HG03095 (cell line): ENCODE measurements around the gene DPP10.

Source experiments
- ATAC-seq: cut with Tn5 transposase; IDR thresholded peaks from one replicate; pipeline ENCODE4 v1.9.1; 2021; ENCODE audit warnings: moderate library complexity; ENCODE audit not compliant: unreplicated experiment

DPP10 gene

DNA sequence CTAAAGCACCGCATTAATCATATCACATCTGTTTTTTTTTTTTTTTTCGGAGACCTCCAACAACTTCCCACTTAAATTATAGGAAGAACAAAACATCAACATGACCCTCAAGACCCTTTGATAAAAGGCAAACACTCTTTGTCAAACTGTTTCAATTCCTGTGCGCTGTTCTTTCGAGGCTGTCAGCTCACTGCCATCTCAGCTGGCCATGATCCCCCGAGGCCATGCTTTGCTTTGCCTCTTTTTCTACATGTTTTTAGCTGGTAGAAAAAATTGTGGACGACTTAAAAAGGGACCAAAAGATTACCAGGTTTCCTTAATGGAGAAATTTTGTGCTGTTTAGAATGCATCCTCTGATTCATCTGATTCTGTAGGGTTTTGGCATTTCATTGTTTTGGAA, 138.2 kb downstream of the DPP10 start:
- ATAC-seq: no peak

DNA sequence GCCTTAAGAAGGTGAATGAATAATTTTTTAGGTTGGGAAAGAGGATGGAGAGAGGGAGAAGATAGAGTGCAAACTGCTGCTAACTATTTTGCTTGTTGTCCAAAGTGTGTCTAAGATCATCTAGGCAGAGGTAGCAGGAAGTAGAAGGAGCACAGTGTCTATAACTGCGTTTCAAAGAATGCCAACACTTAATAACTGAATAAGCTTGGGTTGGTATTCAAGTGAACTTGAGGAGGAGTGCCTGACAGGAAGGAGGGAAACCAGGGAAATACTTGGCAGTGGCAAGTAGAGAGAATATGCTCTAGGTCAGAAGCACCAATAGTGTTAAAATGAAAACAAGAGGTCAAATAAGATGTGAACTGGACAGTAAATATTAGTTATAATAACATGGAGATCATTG, 155.9 kb downstream of the DPP10 start:
- ATAC-seq: no peak

- no peak for ATAC-seq
Measured at GRCh38 chr2:114609203-114609602, 166.8 kb downstream of the DPP10 start.

- no peak for ATAC-seq
Measured at GRCh38 chr2:114609801-114610200, 167.4 kb downstream of the DPP10 start.

- no peak for ATAC-seq
Measured at GRCh38 chr2:114610677-114611076, 168.2 kb downstream of the DPP10 start.

DNA sequence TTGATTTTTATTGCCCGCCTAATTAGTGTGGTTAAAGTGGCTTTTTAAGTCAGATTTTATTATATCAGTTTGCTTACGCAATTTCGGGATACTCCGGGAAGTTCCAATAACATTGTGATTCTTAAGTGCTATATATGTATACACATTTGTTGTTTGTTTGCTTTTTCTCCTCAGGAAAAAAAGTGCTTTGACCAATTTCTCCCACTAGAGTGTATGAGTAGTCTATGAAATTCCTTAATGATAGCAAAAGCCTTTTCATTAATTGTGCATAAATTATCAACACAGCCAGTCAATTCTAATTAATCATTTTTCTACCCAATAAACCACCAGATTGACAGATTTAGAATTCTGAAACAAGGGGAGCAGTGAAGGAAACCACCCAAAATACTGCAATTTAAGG, 172.2 kb downstream of the DPP10 start:
- ATAC-seq: no peak

DNA sequence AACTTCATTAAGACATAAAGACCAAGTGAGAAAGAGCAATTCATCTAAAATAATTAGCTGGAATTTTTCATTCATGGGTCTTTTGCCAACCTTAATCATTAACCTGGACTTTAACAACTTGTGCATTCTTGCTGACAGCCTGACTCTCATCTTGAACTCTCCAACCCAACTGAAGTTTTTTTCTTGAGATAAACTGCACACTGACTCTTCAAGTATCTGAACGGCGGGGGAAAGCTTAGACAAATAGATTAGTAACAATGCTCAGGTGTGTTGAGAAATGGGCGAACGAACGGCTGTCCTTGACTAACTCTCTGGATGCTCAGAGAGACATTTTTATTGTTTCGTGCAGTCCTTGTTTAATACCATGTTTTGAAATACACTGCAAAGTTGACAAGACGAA, 186.0 kb downstream of the DPP10 start:
- ATAC-seq: no peak

DNA sequence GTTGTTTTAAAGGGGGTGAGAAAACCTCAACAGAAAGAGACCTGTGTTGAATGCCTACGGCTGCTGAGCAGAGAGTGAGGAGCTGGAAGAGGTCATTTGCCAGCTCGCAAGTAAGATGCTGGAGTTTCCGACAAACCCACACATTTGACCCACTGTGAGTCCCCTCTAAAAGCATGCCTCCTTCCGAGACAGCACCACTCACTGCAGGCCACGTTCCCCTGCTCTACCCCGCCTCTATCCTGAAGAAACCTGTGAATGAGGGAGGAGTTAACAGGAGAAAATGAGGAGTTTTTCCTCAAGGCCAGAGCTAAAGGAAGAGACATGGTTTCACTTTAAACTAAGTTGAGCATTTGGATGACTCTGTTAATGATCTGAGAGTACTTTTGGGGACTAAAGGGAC, 188.7 kb downstream of the DPP10 start:
- no peak for ATAC-seq

GRCh38 chr2:114642166-114642770, 199.8 kb downstream of the DPP10 start:
- no peak for ATAC-seq

- no peak for ATAC-seq
Measured at GRCh38 chr2:114642988-114643553, 200.6 kb downstream of the DPP10 start.

DNA sequence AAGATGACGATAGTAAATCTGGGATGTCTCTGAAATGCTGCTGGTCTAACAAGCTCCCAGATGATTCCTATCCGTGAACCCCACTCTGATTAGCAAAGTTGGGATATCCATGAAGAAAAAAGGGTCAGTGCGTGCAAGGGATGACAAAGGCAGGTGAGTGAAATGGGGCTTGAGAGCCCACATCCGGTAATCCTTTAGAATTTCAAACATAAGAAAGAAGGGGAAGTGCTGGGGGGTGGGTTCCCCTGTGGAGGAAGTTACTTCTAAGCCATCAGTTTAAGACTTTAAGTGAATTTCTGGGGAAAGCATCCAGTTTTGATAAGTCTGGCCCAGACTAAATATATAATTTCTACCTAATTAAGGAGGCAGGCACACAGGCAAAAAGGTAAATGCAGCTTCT, 209.5 kb downstream of the DPP10 start:
- no peak for ATAC-seq

DNA sequence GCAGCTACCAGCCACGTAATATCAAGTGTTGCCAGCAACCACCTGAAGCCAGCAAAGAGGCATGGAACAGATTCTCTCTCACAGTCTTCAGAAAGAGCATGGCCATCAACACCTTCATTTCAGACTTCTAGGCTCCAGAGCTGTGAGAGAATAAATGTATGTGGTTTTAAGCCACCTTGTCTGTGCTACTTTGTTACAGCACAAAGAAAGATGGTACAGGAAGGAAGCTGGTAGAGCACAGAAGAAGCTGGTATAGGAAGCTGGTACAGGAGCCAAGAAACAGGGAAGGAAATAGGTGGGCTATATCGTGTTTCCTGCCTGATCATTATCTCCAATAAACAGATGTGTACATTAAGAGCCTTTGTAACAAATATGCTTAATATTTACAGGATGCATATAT, 217.4 kb downstream of the DPP10 start:
- no peak for ATAC-seq

DNA sequence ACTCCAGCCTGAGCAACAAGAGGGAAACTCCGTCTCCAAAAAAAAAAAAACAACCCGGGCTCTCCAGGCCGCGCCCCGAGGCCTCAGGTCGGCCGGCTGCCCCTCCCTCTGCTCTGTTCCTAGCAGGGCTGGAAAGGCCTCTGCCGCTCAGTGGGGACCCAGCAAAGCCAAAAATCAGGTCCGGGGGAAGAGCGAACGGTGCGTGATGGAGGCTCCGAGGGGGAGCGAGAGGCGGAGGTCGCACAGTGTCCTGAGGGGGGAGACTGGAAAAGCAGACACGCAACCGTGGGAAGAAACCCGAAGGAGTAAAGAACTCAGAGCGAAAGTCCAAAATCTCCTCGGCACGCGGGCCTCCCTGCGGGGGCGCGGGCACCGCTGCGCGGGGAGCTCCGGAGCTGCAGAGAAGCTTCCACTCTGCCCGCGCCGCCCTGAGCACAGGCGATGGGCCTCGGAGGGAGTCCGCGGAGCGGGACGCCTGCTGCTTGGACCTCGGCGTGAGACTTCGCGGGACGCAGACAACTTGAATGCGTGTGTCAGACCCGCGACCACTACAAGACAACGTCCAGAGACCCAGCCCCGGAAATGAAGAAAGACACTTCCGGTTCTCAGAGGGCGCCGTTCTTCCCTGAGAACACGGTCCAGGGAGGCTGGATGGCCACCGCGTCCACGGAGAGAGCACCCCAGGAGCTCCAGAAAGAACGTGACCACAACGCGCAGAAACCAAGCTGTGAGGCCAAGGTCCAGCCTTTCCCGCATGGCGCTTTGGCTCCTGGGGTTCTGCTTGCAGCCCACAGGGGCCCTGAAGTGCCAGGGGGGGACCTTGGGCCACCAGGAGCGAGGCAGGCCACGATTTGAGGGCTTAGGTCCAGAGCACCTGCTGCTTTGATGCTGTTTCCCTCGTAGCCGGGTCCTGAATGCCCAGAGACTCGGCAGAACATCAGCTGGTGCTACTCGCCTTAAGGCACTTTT, 219.8 kb downstream of the DPP10 start:
- ATAC-seq: no peak

GRCh38 chr2:114668415-114668814, 226.0 kb downstream of the DPP10 start:
- no peak for ATAC-seq

GRCh38 chr2:114683251-114683650, 240.8 kb downstream of the DPP10 start:
- no peak for ATAC-seq

- no peak for ATAC-seq
Measured at GRCh38 chr2:114684403-114684802, 242.0 kb downstream of the DPP10 start.

DNA sequence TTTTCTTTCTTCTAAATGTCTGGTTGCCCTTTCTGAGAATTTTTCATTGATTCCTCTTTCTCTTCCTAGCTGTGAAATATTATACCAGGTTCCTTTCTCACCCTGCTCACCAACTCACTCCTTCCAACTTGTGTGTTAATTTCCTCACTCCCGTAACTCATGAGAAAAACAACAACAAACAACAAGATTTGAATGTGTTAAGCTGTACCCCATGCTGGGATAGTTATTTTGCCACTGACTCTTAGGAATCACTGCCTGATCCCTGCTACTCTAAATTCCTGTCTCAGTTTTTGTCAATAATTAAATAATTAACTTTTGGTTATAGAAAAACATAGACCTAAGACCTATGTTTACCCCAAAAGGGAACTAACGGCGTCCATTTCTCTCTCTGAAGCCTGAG, 242.7 kb downstream of the DPP10 start:
- no peak for ATAC-seq

- no peak for ATAC-seq
Measured at GRCh38 chr2:114688241-114688640, 245.8 kb downstream of the DPP10 start.

DNA sequence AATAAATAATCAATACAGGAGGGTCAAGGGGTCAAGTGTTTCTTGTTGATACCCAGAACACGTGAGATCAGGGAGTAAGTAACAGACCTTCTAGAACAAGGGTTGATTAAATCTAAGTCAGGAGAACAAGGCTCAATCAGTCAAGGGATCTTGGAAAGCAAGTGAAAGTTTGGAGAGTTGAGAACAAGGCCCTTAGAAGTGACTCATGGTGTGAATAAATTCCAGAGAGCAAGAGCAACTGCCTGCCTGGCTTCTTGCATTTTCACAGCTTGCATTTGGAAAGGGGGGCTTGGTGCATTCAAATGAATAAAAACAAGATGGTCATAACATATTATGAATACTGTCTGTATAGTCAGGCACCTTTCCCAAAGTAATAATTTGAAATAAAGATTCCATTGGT, 256.1 kb downstream of the DPP10 start:
- ATAC-seq: no peak

DNA sequence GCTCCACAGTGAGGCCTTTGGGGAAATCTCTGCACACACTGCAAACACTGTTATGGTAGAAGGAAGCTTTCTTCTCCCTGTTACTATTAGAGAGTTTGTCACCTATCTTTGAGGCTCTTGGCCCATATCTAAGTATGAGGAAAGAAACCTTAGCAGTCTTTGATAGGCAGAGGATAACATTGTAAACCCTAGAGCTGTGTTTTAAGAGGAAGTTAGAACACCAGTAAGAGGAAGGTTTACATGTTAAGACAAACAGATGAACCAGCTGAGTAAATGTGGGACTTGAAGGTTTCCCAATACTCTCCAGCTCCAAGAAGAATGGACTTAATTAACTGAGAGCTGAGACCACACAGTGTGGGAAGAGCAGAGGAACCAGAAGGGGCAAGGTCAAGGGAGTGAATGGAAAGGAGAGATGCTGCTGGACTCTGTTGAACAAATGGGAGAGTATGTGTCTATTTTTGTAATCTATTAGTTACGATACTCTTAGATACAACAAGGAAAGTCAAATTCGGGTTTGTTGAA, 257.0 kb downstream of the DPP10 start:
- no peak for ATAC-seq

- no peak for ATAC-seq
Measured at GRCh38 chr2:114700440-114700839, 258.0 kb downstream of the DPP10 start.
